Neural cell (in vitro differentiated cells): ENCODE results near the gene TMEM205. TPM values are rescaled to one million over a fixed set of nuclear protein-coding genes. Genes with fewer than 3 reads are reported as not detected.

Experiments
- H2AFZ ChIP-seq: fragments of 200-600, 300-800 bp; sonication (generic), shearing (Covaris generic); 2 replicates; pipeline ENCODE4 v1.6.0; 2014; ENCODE audit warnings: low read depth, mild to moderate bottlenecking, antibody characterized with exemption, low read length, moderate library complexity
- H3F3A ChIP-seq: fragments of 200-600 bp; shearing (Covaris generic); 2 replicates; pipeline ENCODE4 v1.6.1; 2016; ENCODE audit warnings: mild to moderate bottlenecking, moderate library complexity, mixed read lengths, antibody characterized with exemption, low read length; ENCODE audit not compliant: insufficient read depth, poor library complexity, severe bottlenecking
- H3K27ac ChIP-seq: fragments of 200-600, 300-800 bp; sonication (generic), shearing (Covaris generic); 2 replicates; pipeline ENCODE4 v1.5.1; 2014; ENCODE audit warnings: mild to moderate bottlenecking, low read length, moderate library complexity
- H3K27me3 ChIP-seq: fragments of 300-800, 200-600 bp; sonication (generic), shearing (Covaris generic); 2 replicates; pipeline ENCODE4 v1.6.0; 2014; ENCODE audit warnings: mild to moderate bottlenecking, low read depth, low read length, moderate library complexity; ENCODE audit not compliant: insufficient read depth
- H3K36me3 ChIP-seq: fragments of 300-800, 200-600 bp; sonication (generic), shearing (Covaris generic); 2 replicates; pipeline ENCODE4 v1.5.1; 2014; ENCODE audit warnings: mild to moderate bottlenecking, antibody characterized with exemption, low read length, moderate library complexity; ENCODE audit not compliant: insufficient read depth
- H3K4me2 ChIP-seq: fragments of 300-800, 200-600 bp; sonication (generic), shearing (Covaris generic); 2 replicates; pipeline ENCODE4 v1.6.0; 2014; ENCODE audit warnings: mild to moderate bottlenecking, low read length
- H3K4me3 ChIP-seq: fragments of 300-800, 200-600 bp; sonication (generic), shearing (Covaris generic); 2 replicates; pipeline ENCODE4 v1.5.1; 2014; ENCODE audit warnings: mild to moderate bottlenecking, low read length, moderate library complexity
- H3K79me2 ChIP-seq: fragments of 200-600 bp; shearing (Covaris generic); replicated peaks from 2 replicates; pipeline ENCODE4 v1.6.0; 2014; ENCODE audit warnings: mild to moderate bottlenecking, low read length, moderate library complexity; ENCODE audit not compliant: insufficient read depth
- H3K9ac ChIP-seq: fragments of 300-800, 200-600 bp; sonication (generic), shearing (Covaris generic); 2 replicates; pipeline ENCODE4 v1.6.1; 2016; ENCODE audit warnings: mild to moderate bottlenecking, low read length, mixed read lengths
- H3K9me2 ChIP-seq: fragments of 200-600 bp; shearing (Covaris generic); 2 replicates; pipeline ENCODE4 v1.6.1; 2016; ENCODE audit warnings: mild to moderate bottlenecking, low read length, mixed read lengths; ENCODE audit not compliant: insufficient read depth
- H3K9me3 ChIP-seq: fragments of 200-600, 300-800 bp; sonication (generic), shearing (Covaris generic); 2 replicates; pipeline ENCODE4 v1.6.1; 2016; ENCODE audit warnings: mild to moderate bottlenecking, mixed run types, low read length, moderate library complexity, mixed read lengths
- H4K20me1 ChIP-seq: fragments of 200-600 bp; shearing (Covaris generic); 2 replicates; pipeline ENCODE4 v1.6.1; 2016; ENCODE audit warnings: mild to moderate bottlenecking, mixed run types; ENCODE audit not compliant: insufficient read depth
- CTCF ChIP-seq: fragments of 450-650 bp; IDR thresholded peaks from 2 replicates; pipeline ENCODE4 v1.5.1; 2014; ENCODE audit warnings: antibody characterized with exemption, mild to moderate bottlenecking, moderate library complexity; ENCODE audit not compliant: poor library complexity, severe bottlenecking
- EP300 ChIP-seq: fragments of 450-650 bp; conservative IDR thresholded peaks from 2 replicates; pipeline ENCODE4 v1.6.1; 2014; ENCODE audit warnings: antibody characterized with exemption, mild to moderate bottlenecking, moderate library complexity; ENCODE audit not compliant: poor library complexity, severe bottlenecking
- EZH2 ChIP-seq: fragments of 200-600, 300-800 bp; shearing (Covaris generic), sonication (generic); IDR thresholded peaks from 2 replicates; pipeline ENCODE4 v1.6.1; 2014; ENCODE audit warnings: antibody characterized with exemption, low read length, borderline replicate concordance, mild to moderate bottlenecking; ENCODE audit not compliant: insufficient read depth, poor library complexity, severe bottlenecking
- MXI1 ChIP-seq: fragments of 450-650 bp; conservative IDR thresholded peaks from 2 replicates; pipeline ENCODE4 v1.6.1; 2014; ENCODE audit warnings: antibody characterized with exemption, mild to moderate bottlenecking; ENCODE audit not compliant: poor library complexity, severe bottlenecking
- POLR2AphosphoS5 ChIP-seq: IDR thresholded peaks from 2 replicates; pipeline ENCODE4 v1.6.1; 2012
- RAD21 ChIP-seq: fragments of 450-650 bp; conservative IDR thresholded peaks from 2 replicates; pipeline ENCODE4 v1.6.1; 2014; ENCODE audit warnings: antibody characterized with exemption, mild to moderate bottlenecking, moderate library complexity
- REST ChIP-seq: IDR thresholded peaks from 2 replicates; pipeline ENCODE4 v1.6.1; 2012; ENCODE audit warnings: borderline replicate concordance
- SMC3 ChIP-seq: fragments of 450-650 bp; conservative IDR thresholded peaks from 2 replicates; pipeline ENCODE4 v1.6.1; 2014; ENCODE audit warnings: antibody characterized with exemption, mild to moderate bottlenecking, moderate library complexity; ENCODE audit not compliant: poor library complexity
- TAF1 ChIP-seq: IDR thresholded peaks from 2 replicates; pipeline ENCODE4 v1.6.1; 2012; ENCODE audit warnings: low read depth
- polyA plus RNA-seq: library from polyadenylated mRNA; depleted of rRNA; stranded (reverse); fragments of >200 nt; gene quantifications from 2 replicates; pipeline ENCODE4 v1.2.3, GENCODE V29; 2014

Gene TMEM205
- polyA plus RNA-seq, 1 donor from 2014 or later, result 136 TPM

- peak within 1 kb of the TSS; percentile 96 for H3K4me3 ChIP-seq
Measured at GRCh38 chr19:11339254-11340098, 6.6 kb downstream of the TMEM205 start, which contains the start of gene RAB3D. RAB3D (minus strand) TSS chr19:11339657; CDS start chr19:11337399, 2,258 bp downstream.

More at GRCh38 chr19:11339254-11340098, 6.6 kb downstream of the TMEM205 start, which contains the start of gene RAB3D:
- Histone ChIP-seq H3K9me2 (no peaks in the 10 kb centered on the region), H3K27me3 (no peaks in the 10 kb centered on the region), H3K79me2 (peaks cover 19% of the 10 kb centered on the region), H4K20me1 (no peaks in the 10 kb centered on the region), H3F3A (no peaks in the 10 kb centered on the region), H3K9me3 (peaks cover 4% of the 10 kb centered on the region), H2AFZ (peak within 1 kb of the TSS; percentile 59), H3K27ac (peak within 1 kb of the TSS; percentile 54), H3K4me2 (peak within 1 kb of the TSS; percentile 78), H3K36me3 (peaks cover 14% of the 10 kb centered on the region), H3K9ac (peak within 1 kb of the TSS; percentile 90)
- TF ChIP-seq CTCF (no peak), TAF1 (no peak), RAD21 (peak; percentile 46), EZH2 (no peak), MXI1 (no peak), REST (peak; percentile 57), POLR2AphosphoS5 (peak; percentile 85), SMC3 (peak; percentile 54), EP300 (peak; percentile 26)
